NCI-H82 (cell line): ENCODE data around the gene MKLN1.
"Not testable (repeated sequence)": the region's sequence is repeated elsewhere in the genome, so short reads cannot be mapped to it uniquely, and the experiment has no call there.

Experiments
- DNase-seq: peaks from one replicate; lab custom pipeline; 2025; lab: John Stamatoyannopoulos, UW

MKLN1 gene

DNA sequence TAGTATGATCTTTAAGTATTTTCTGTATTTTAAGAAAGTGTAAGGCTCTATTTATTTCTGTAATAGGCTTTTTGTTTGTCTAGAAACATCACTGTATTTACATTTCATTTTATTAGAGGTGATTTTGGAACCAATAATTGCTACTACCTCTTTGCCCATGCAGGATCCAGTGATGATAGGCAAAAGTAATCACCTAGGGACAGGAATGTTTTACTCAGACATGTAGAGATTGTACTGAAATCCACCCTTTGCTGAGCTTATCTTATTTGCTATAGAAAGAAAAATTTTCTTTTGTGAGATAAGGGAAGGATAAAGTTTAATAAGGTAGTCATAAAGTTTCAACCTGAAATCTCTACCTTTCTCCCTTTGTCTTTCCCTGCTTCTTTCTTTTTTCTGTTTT is 73.5 kb downstream of the MKLN1 start:
- no peak for DNase-seq

DNA sequence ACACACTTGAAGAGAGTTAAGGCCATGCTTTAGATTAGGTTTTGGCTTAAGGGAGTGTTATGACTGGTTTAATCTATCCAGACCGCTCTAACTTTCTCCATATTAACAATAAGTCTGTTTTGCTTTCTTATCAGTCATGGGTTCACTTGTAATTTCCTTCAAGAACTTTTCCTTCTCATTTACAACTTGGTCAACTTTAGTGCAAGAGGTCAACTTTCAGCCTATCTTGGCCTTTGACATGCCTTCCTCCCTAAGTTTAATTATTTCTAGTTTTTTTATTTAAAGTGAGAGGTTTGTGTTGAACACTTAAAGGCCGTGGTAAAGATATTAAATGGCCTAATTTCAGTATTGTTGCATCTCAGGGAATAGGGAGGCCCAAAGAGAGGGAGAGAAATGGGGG is 75.6 kb downstream of the MKLN1 start:
- DNase-seq: no peak

DNA sequence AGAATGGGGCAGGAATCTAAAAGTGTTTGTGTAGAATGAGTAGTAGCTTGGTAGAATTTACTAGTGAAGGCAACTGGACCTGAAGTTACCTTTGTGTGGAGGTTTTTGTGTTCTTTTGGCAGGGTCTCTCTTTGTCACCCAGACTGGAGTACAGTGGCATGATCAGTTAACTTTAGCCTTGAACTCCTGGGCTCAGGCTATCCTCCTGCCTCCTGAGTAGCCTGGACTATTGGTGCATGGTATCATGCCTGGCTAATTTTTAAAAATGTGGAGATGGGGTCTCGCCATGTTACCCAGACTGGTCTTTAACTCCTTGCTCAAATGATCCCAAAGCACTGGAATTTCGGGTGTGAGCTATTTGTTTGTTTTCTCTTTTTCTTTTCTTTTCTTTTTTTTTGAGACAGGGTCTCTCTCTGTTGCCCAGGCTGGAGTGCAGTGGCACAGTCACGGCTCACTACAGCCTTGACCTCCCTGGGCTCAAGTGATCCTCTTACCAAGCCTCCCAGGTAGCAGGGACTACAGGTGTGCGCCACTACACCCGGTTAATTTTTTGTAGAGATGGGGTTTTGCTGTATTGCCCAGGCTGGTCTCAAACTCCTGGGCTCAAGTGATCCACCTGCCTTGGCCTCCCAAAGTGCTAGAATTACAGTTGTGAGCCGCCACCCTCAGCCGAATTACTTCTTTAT is 76.7 kb downstream of the MKLN1 start:
- no peak for DNase-seq

DNA sequence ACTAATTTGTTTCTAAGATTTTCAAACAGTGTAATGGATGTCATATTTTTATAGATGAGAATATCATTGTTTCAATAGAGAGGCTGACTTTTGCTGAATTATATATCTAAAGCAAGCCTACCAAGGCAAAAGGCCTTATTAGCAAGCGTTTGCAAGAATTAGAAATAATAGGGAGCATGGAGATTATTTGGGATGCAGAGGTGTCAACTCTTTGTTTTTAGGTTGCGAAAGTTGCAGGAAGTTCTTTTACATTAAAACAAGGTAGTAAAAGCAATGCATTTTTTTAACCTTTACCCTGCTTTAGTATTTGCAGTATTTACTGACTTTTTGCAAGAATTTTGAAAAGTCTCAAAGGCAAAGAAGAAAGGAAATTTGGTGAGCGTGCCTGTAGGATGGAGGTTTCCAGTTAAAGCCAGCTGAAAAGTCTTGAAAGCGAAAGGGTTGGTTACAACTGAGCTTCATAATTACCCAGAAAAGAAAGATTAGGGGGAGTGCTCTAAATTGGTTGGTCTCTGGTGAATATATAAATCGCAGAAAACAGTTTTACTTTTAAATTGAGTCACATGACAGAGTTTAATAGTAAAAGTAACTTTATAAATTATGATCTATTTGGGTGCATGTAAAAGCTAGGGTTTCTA is 81.6 kb downstream of the MKLN1 start:
- DNase-seq: no peak

DNA sequence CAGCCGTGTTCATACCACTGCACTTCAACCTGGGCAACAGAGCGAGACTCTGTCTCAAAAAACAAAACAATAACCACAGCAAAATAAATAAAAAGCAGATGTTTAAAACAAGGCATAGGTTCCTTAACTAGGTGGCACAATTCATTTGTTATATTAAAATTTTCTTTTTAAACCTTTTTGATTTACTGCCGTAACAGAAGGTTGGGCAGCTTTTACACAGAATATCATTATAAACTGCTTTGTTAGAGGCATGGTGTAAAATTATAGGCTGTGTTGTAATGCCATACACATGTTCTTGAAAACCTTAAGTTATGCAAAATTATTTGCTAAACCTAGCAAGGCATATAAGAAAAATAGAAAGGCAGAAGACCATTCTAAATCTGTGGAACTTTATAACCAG is 84.4 kb downstream of the MKLN1 start:
- no peak for DNase-seq

DNA sequence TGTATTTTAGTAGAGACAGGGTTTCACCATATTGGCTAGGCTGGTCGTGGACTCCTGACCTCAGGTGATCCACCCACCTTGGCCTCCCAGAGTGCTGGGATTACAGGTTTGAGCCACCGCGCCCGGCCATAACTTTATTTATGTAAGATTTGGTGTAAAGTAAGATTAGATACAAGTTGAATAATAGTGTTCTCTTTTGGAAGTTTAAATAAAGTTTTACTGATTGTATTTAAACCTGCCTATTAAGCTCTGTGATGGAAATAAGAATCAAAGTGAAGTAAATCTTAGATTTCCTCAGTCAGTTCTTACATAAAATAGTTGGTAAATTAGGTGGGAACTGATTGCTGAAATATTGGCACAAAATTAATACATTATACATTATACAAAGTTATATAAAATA is 86.0 kb downstream of the MKLN1 start:
- DNase-seq: no peak

DNA sequence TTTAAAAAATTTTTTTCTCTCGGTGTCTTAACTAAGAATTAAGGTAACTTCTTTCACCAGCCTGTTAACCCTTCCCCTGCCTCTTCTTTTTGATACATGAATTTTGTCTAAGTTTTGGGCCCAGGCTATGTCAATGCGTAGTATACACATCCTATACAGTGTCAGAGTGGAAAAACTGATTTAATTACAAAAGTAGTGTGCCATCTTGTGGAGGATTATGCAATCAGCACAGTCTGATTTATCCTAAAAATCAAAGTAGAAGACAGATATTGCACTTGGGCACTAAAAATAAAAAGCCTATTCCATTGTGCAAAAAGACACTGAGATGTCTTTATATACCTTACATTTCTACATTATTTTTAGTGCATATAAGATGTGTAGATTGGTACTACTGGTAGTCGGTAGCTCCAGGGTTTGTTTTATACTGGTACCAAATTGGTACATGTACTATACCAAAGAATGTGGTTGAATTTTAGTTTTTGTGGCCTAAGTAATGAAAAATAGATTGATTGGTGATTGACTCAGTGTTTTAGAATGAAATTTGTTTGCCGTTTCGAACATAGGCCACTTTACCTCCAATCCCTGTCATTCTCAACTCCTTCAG is 96.6 kb downstream of the MKLN1 start:
- DNase-seq: peak; percentile 62

DNA sequence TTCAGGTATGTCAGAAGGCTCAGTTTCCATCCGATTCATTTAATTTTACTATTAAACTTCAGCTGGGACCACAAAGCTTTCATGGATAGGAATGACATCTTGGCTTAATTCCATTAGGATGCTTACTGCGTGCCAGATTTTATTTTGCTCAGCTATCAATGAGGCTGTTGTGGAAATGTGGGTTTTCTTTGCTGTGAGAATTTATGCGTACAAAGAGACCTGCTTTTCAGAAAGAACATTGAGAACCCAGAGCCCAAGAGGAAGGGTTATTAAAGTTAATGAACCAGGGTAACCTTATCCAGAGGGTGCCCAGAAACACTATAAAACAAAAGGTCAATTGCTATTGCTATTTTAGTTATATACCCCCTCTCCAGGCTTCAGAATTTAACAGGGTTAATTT is 98.3 kb downstream of the MKLN1 start:
- no peak for DNase-seq

DNA sequence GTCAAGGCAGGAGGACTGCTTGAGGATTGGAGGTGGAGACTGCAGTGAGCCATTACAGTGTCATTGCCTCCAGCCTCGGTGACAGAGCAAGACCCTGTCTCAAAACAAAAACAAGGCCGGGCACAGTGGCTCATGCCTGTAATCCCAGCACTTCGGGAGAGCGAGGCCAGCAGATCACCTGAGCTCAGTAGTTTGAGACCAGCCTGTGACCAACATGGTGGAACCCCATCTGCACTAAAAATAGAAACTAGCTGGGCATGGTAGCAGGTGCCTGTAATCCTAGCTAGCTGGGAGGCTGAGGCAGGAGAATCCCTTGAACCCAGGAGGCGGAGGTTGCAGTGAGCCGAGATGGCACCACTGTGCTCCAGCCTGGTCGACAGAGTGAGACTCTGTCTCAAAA is 103.2 kb downstream of the MKLN1 start:
- DNase-seq: not testable (repeated sequence)

DNA sequence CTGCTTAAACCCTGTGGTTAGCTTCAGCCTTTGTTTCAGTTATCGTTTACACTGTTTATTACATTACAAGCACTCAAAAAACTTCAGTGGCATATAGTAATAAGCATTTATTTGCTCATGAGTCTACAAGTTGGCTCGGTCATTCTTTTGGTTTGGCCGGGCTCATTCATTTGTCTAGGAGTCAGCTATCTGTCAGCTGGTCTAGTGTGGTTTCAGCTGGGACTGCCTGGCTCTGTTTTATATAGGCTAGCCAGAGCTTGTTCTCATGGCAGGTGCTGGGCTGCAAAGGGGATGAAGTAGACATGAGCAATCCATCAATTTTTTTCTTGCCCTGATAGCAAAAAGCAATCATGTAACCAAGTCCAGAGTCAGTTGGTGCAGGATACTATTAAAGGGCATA is 103.6 kb downstream of the MKLN1 start:
- DNase-seq: no peak

DNA sequence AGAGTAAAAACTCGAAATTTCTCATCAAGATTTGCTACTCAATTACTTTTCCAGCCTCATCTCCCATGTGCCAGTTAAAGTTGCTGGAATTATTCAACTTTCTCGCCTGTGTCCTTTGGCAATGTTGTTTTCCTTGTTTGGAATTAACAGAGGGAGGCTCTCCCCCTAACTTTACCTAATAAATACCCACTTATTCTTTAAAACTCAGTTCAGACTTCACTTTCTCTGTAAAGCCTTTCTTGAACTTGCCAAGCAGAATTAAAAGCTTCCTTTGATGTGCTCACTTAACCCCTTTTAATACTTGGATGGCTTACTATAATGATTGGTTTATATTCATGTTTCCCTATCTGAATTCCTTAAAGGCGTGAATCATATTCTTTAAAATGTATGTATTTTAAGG is 104.1 kb downstream of the MKLN1 start:
- no peak for DNase-seq

DNA sequence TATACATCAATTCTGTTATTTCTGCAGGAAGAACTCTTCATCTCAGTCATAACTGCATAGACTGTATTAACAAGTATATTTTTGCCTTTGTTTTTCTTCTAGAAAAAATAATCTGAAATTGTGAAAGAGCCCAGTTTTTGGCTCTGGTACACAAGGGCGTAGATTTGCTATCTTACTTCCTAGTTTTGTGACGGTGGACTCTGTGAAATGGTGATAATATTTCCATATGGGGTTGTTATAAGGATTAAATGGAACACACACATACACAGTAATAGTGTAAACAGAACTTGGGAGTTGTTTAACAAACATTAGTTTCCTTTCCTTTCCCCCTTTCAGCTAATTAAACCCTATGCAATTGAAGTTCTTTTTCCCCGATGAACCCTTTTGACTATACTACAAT is 108.7 kb downstream of the MKLN1 start:
- no peak for DNase-seq

DNA sequence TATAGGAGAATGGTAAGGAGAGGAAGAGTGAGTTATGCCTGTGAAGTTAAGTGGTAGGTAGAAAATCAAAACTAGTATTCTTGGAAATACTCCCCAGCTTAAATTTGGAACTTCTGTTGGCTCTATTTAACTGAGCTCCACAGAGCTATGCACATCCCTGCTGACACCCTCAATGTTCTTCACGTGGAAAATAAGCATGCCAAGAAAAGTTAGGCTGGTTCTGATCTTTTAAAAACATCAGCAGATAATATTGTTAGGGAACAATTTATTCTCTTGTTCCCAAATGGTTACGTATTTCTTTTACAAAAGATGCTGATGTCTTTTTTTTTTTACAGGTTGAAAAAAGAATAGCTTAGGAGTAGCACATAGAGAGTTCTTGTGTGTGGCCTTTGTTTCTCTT is 111.3 kb downstream of the MKLN1 start:
- no peak for DNase-seq

DNA sequence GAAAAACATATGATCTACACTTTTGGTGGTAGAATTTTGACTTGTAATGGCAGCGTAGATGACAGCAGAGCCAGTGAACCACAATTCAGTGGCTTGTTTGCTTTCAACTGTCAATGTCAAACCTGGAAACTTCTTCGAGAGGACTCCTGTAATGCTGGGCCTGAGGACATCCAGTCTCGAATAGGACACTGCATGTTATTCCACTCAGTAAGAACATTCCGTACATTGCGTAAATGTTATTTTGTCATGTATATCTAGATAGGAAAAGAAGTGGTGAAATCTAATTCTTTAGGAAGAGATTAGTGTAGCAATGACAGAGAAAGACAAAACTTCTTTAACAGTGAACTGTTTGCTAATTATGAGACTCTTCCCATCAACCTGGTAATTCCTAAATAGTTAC is 115.8 kb downstream of the MKLN1 start:
- DNase-seq: no peak

DNA sequence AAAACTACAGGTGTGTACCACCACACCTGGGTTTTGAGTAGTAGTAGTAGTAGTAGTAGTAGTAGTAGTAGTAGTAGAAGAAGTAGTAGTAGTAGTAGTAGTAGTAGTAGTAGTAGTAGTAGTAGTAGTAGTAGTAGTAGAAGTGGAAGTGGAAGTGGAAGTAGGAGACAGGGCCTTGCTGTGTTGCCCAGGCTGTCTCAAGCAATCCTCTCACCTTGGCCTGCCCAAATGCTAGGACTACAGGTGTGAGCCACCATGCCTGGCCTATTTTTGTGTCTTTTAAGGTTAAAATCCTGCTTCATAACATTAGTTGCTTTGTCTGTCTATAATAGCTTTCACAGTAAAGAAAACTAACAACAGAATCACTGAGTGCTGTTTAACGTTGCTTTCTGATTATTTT is 117.0 kb downstream of the MKLN1 start:
- DNase-seq: no peak

DNA sequence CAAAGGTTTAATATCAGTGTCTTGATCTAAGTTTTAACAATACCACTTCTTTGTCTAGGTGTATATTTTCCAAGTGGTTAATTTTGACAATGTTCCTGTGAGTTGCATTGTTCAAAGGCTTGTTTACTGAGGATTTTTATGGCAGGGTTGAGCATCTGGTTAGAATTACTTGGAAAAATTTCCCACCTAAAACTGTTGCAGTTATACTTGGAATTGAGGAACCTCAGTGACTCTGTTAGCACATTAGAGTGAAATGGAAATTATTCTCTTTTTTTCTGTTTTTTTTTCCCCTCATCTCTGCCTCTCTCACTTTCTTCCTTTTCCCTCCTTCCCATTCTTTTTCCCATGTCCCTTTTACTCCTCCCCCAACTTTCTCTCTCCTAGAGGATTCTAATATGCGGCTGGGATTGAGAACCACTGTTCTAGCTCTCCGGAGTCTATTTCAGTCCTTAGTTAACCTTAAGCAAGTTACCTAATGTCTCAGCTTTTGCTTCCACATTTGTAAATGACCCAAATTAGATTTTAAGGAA is 121.8 kb downstream of the MKLN1 start:
- DNase-seq: no peak

DNA sequence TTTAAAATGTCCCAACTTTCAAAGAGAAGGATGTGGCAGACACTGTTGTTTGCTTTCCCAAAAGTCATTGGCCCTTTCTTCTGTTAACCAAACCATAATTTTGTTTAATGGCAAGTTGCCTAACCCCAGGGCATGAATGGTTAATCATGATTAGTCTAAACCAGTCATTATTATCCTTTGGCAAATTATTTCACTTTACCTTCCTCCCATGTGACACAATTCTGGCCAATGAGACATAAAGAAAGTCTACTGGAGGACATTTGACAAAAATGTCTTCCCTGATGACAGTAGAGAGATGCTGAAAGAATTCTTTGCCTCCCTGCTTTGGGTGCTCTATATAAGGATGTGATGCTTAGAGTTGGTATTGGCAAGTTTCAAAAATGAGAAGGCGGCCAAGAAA is 126.8 kb downstream of the MKLN1 start:
- no peak for DNase-seq

DNA sequence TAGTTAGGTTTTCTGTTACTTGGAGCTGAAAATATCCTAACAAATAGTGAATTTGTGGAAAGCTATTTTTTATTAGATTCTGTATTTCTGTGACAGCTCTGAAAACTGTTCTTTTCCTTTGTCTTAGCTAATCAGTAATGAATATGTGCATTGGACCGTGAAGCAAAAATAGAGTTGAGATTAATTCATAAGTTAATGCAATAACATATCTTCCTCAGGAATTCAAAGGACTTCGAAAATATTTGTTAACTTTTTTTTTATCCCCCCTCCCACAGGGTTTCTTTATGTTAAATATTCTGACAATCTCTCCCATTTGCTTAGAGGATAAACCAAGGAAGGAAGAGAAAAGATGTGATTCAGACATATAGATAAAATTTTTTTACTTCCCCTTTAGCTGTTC is 127.3 kb downstream of the MKLN1 start:
- DNase-seq: no peak

DNA sequence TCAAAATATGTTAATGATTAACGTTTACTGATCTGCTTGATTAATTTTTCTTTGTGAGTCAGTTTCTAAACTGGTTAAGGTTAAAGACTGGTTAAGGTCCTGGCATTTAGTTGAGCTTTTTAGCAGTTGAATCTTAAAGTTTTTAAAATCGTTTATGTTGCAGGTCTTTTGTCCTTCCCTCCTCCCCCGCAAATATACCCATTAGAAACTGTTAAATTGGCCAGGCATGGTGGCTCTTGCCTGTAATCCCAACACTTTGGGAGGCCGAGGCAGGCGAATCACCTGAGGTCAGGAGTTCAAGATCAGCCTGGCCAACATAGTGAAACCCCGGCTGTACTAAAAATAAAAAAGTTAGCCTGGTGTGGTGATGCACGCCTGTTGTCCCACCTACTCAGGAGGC is 127.9 kb downstream of the MKLN1 start:
- no peak for DNase-seq

DNA sequence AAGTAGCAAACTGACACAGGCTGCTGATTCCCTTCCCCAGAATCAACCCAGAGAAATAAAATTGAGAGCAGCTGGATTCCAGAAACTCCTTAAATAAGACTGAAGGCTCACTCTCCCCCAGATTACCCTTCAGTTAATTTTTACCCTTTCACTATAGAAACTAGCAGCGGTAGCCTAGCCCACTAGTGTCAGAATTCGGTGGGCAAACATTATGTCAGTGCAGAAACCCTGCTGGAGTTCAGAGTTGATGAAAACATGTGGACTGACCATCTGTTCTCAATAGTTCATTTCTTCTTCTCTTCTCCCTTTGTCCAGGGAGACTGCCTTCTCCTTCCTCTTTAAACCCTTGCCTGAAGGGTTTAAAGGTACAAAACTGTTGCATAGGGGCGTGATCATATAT is 128.7 kb downstream of the MKLN1 start:
- DNase-seq: no peak

DNA sequence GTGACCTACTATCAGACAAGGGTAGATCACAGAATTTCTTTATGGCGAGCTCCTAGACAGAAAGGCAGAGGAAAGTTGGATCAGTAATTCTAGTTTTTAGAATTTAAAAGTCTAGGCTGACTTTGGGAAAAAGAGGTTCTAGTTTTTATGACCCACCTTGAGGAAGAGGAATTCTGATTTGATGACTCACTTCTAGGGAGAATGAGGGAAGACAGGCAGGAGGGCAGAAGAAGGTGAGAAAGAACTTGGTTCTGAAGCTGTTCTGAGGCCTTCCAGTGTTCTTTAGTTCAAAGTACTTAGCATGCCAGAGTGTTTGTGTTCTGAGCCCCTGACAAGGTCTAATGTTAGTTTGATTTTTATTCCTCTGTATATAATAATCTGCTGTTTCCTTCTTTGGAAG is 131.6 kb downstream of the MKLN1 start:
- DNase-seq: no peak

DNA sequence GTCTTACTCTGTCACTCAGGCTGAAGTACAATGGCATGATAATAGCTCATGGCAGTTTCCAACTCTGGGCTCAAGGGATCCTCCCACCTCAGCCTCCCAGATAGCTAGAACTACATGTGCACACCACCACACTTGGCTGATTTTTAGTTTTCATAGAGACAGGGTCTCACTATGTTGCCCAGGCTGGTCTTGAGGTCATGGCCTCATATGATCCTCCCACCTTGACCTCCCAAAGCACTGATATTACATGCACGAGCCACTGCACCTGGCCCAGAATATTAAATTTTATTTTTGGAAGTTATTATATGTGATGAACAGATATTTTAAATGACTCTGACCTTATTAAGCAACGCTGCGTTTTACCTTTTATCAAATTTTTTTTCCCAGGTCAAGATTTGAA is 134.4 kb downstream of the MKLN1 start:
- DNase-seq: no peak

DNA sequence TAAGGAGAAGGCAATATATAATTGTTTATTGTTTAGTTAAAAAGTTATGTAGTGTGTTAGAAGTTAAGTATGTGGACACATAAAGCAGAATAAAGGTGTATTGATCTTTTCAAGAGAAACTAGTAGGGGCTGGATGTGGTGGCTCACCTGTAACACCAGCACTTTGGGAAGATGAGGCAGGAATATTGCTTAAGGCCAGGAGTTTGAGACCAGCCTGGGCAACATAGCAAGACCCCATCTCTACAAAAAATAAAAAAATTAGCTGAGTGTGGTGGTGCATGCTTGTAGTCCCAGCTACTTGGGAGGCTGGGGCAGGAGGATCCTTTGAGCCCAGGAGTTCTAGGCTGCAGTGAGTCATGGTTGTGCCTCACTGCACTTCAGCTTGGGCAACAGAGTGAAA is 135.0 kb downstream of the MKLN1 start:
- DNase-seq: not testable (repeated sequence)
